Sigmoid colon (tissue), 7 donors: ENCODE measurements around the gene PLAC8. TPM values are rescaled to one million over a fixed set of nuclear protein-coding genes. Genes with fewer than 3 reads are reported as not detected.
"Not testable (repeated sequence)": the region's sequence is repeated elsewhere in the genome, so short reads cannot be mapped to it uniquely, and the experiment has no call there.

Experiments used
- DNase-seq: peaks from one replicate; pipeline ENCODE4 v3.0.0-alpha.2; 2019
- H3K27ac ChIP-seq, 4 donors: fragments of 200-600 bp; sonication (generic); one replicate each; pipeline ENCODE4 v1.5.1; 2016 to 2019; ENCODE audit warnings: mild to moderate bottlenecking in 1 of 4
- H3K27me3 ChIP-seq, 3 donors: fragments of 200-600 bp; sonication (generic); one replicate each; pipeline ENCODE4 v1.5.1; 2019; ENCODE audit warnings: mild to moderate bottlenecking in 1 of 3
- H3K36me3 ChIP-seq, 4 donors: fragments of 200-600 bp; sonication (generic); one replicate each; pipeline ENCODE4 v1.5.1; 2016 to 2019
- H3K4me1 ChIP-seq, 4 donors: fragments of 200-600 bp; sonication (generic); one replicate each; pipeline ENCODE4 v1.5.1; 2017 to 2019
- H3K4me3 ChIP-seq, 4 donors: fragments of 200-600 bp; sonication (generic); one replicate each; pipeline ENCODE4 v1.5.1; 2017 to 2019; ENCODE audit warnings: mild to moderate bottlenecking in 2 of 4, moderate library complexity in 1 of 4
- H3K9me3 ChIP-seq, 4 donors: fragments of 200-600 bp in 3 of 4; sonication (generic) in 3 of 4; one replicate each; pipeline versions ENCODE4 v1.5.1 to v1.6.1; 2013 to 2019
- CTCF ChIP-seq, 4 experiments: fragments of 450-650 bp in 3 of 4; fragments of 200-600 bp in 1 of 4; IDR thresholded peaks; one replicate each; pipeline ENCODE4 v1.5.1; 2016 to 2019; ENCODE audit warnings: antibody characterized with exemption in 4 of 4, mild to moderate bottlenecking in 3 of 4, moderate library complexity in 2 of 4
- EP300 ChIP-seq, 4 donors: sonication (generic); formaldehyde crosslinking; IDR thresholded peaks; one replicate each; pipeline ENCODE4 v1.6.1; 2017; ENCODE audit warnings: antibody characterized with exemption in 4 of 4
- POLR2A ChIP-seq, 2 donors: fragments of 450-650 bp; IDR thresholded peaks; one replicate each; pipeline ENCODE4 v1.6.1; 2016; ENCODE audit warnings: antibody characterized with exemption in 2 of 2, mild to moderate bottlenecking in 2 of 2, moderate library complexity in 2 of 2
- POLR2AphosphoS5 ChIP-seq, 4 donors: sonication (generic); formaldehyde crosslinking; IDR thresholded peaks; one replicate each; pipeline ENCODE4 v1.6.1; 2017; ENCODE audit warnings: antibody characterized with exemption in 4 of 4
- WGBS, 2 donors: extraction: QIAGEN DNeasy Blood & Tissue Kit; methylation state at CpG; one replicate each; pipeline ENCODE4 v1.1.7; 2013; 5-methylcytosine and 5-hydroxymethylcytosine counted together
- intact Hi-C: fragments of 100-400 bp; cut with DNase I; formaldehyde crosslinking; loops from one replicate; pipeline ENCODE4 v1.15.1; 2023
- polyA plus RNA-seq, 3 donors: library from polyadenylated mRNA; stranded (reverse); fragments of 200-250 nt; gene quantifications; one replicate each; pipeline ENCODE4 v1.2.3, GENCODE V29; 2013
- total RNA-seq, 4 donors: library from RNA; depleted of rRNA; stranded (reverse); fragments of >200 nt; gene quantifications; one replicate each; pipeline ENCODE4 v1.1.0, GENCODE V29; 2016
- donor health status: healthy with polysubstance abuse.
- donor health status: Bipolar disorder and iron deficiency.
- donor health status: healthy.

The PLAC8 gene
- total and polyA plus RNA-seq, 7 donors: 0.71 to 1,311 (median 4.2) TPM

- no peak overlapping the region for H3K4me3 ChIP-seq
- 93 to 96% methylated on average over 2 of the region's 2 CpGs for WGBS, 2 donors
These were observed 32.3 kb upstream of the PLAC8 start for GRCh38 chr4:83146841-83147240.

GRCh38 chr4:83145776-83146175 lies 31.2 kb upstream of the PLAC8 start:
- H3K27ac ChIP-seq, intact Hi-C loops, H3K27me3 ChIP-seq, H3K4me1 ChIP-seq, H3K36me3 ChIP-seq, DNase-seq, H3K4me3 ChIP-seq, H3K9me3 ChIP-seq: not testable (repeated sequence)
- WGBS, 2 donors: 74 to 89% methylated on average over 5 of the region's 5 CpGs

More at GRCh38 chr4:83146841-83147240, 32.3 kb upstream of the PLAC8 start:
- no peaks in the 10 kb centered on the region for H3K4me1 ChIP-seq
- H3K27me3 ChIP-seq: no peaks in the 10 kb centered on the region
- H3K9me3 ChIP-seq: no peaks in the 10 kb centered on the region
- TF ChIP-seq EP300 (IDR thresholded peaks at IDR 0.05) (no peak), POLR2AphosphoS5 (IDR thresholded peaks at IDR 0.05) (no peak), POLR2A (IDR thresholded peaks at IDR 0.05) (no peak), CTCF (IDR thresholded peaks at IDR 0.05) (no peak)
- DNase-seq: no peak
- H3K36me3 ChIP-seq: no peaks in the 10 kb centered on the region
- H3K27ac ChIP-seq: no peak overlapping the region
- intact Hi-C loops: no loop called here

- TF ChIP-seq CTCF (IDR thresholded peaks at IDR 0.05): no peak
- no peak for TF ChIP-seq POLR2AphosphoS5 (IDR thresholded peaks at IDR 0.05)
- TF ChIP-seq EP300 (IDR thresholded peaks at IDR 0.05): no peak
- TF ChIP-seq POLR2A (IDR thresholded peaks at IDR 0.05): no peak
- 54 to 85% methylated on average over 3 of the region's 3 CpGs for WGBS, 2 donors
- DNase-seq: no peak
- Histone ChIP-seq H3K27ac (no peak overlapping the region), H3K4me1 (no peaks in the 10 kb centered on the region), H3K9me3 (no peaks in the 10 kb centered on the region), H3K4me3 (no peak overlapping the region), H3K36me3 (no peaks in the 10 kb centered on the region), H3K27me3 (no peaks in the 10 kb centered on the region)
- intact Hi-C loops: no loop called here
These were observed 25.1 kb upstream of the PLAC8 start for GRCh38 chr4:83139514-83140156.

GRCh38 chr4:83138946-83139345 lies 24.4 kb upstream of the PLAC8 start:
- no peak for DNase-seq
- Histone ChIP-seq H3K4me3 (no peak overlapping the region), H3K27me3 (no peaks in the 10 kb centered on the region), H3K9me3 (no peaks in the 10 kb centered on the region), H3K4me1 (no peaks in the 10 kb centered on the region), H3K36me3 (no peaks in the 10 kb centered on the region), H3K27ac (no peak overlapping the region)
- WGBS, 2 donors: 55 to 89% methylated on average over 4 of the region's 4 CpGs
- TF ChIP-seq EP300 (IDR thresholded peaks at IDR 0.05): no peak
- TF ChIP-seq CTCF (IDR thresholded peaks at IDR 0.05): no peak
- no peak for TF ChIP-seq POLR2A (IDR thresholded peaks at IDR 0.05)
- TF ChIP-seq POLR2AphosphoS5 (IDR thresholded peaks at IDR 0.05): no peak
- intact Hi-C loops: no loop called here

- Histone ChIP-seq H3K4me3 (no peak overlapping the region), H3K9me3 (no peaks in the 10 kb centered on the region), H3K27me3 (no peaks in the 10 kb centered on the region), H3K36me3 (no peaks in the 10 kb centered on the region), H3K4me1 (no peaks in the 10 kb centered on the region), H3K27ac (no peak overlapping the region)
- 80 to 91% methylated on average over 1 of the region's 1 CpG for WGBS, 2 donors
- intact Hi-C loops: no loop called here
- no peak for DNase-seq
- TF ChIP-seq POLR2A (IDR thresholded peaks at IDR 0.05): no peak
- no peak for TF ChIP-seq CTCF (IDR thresholded peaks at IDR 0.05)
- TF ChIP-seq EP300 (IDR thresholded peaks at IDR 0.05): no peak
- TF ChIP-seq POLR2AphosphoS5 (IDR thresholded peaks at IDR 0.05): no peak
These were observed 17.5 kb upstream of the PLAC8 start for GRCh38 chr4:83132065-83132464.
